NCI-H2227 treated with DMSO at 0.1 percent for 48 hours (cell line): ENCODE data around the gene RPL22.

Source experiments
- DNase-seq: peaks from one replicate; lab custom pipeline; 2025; lab: John Stamatoyannopoulos, UW

Gene RPL22

GRCh38 chr1:6172549-6172948 is 26.8 kb downstream of the RPL22 start:
- DNase-seq: no peak

DNA sequence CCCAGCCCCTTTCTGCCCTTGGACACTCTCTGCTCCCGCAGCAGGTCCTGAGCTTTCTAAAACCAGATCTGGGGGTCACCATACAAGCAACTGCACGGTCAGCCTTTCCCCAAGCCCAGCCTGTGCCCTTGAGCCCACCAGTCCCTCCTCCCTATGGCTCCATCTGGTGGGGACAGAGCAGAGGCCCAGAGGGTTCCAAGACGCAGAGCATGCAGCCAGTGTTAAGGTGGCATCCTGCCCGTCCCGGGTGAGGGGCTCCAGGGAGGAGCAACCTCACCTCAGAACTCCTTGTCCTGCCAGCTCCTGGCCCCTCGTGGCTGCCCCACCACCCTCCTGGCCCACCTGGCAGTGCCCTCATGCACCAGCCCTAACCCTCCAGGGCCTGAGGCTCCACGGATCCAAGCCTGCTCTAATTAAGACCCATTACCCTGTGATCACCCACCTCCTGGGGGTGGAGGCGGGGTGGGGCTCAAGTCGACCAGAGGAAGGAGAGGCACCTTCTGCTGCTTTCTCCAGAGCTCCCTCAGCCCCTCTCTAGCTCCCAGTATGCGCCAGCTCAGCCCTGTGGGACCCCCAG is 27.8 kb downstream of the RPL22 start:
- peak; percentile 0 for DNase-seq

DNA sequence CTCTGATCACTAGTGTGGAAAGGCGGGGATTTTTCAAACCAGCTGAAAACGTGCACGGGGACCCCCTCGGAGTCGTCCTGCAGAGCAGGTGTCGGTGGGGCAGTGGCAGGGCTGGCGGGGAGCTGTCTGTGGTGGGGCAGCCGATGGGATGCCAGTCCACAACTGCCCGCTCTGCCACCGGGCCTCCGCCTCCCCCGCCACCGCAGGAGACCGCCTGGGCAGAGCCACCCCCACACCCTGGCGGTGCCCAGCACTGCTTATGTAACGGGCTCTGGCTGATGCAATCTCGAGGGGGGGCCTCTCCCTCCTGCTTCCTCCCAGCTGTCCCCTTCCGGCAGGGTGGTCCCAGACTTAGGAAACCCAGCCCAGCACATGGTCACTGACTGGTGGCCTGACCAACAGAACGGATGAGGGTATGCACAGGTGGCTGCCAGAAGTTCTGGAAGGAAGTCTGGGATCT is 28.6 kb downstream of the RPL22 start:
- no peak for DNase-seq

DNA sequence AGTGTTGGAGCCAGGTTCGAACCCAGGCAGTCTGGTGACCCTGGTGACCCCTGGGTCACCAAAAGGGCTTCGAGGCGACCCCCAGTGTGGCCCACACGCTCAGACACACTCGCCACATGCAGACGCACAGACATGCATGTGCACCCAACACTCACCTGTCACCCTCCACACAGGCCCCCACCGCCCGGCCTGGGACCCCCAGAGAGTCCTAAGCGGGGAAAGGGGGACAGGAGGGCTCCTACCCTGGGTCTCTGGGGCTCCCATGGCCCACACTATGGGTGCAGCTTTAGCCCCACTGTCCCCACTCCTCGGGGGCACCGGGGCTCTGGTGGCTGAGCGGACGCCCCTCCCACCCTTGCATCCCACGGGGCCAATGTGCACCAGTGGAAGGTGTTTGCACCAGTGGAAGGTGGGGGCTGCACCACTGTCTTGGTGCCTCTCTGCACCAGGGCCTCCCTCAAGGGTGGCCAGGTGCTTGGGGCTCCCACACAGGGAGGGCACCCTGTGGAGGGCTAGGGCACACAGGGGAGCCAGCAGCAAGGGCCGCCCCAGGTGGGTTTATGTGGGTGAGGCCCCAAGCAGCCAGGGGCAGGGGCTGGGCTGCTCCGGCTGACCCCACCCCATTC is 29.2 kb downstream of the RPL22 start:
- no peak for DNase-seq

GRCh38 chr1:6168947-6169586 is 30.3 kb downstream of the RPL22 start:
- DNase-seq: no peak

GRCh38 chr1:6167391-6168303 is 31.7 kb downstream of the RPL22 start:
- DNase-seq: no peak

DNA sequence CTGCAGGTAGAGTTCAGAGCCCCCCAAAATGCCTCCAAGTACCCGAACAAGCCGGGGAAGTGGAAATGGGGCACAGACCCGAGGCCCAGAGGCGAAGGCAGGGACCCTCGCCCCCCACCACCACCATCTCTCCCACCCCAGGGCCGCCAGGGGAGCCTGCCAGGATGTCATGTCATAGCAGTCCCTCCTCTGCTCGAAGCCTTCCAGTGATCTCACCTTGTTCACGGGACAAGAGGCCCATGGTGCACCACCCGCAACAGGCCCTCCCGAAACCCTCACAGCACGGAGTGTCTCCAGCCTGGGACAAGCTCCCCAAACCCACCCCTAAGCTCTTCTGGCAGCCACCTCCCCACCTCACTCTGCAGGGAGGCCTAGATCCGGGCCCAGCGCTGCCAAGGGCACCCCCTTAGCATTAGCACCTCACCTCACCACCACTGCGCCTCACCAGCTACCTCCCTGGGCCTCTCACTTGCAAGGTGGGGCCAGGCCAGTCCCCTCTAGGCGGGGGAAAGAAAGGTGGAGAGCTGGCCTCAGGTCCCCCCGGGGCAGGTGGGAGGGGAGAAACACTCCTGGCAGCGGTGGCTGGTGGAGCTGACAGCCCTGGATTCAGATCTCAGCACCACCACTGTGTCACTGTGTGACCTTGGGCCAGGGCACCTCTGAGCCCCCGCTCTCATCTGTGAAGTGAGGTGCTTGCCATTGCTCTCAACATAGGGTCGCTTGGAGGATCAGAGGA is 32.6 kb downstream of the RPL22 start:
- DNase-seq: no peak

GRCh38 chr1:6166221-6166620 is 33.2 kb downstream of the RPL22 start:
- no peak for DNase-seq

GRCh38 chr1:6165441-6165985 is 33.9 kb downstream of the RPL22 start:
- DNase-seq: no peak

DNA sequence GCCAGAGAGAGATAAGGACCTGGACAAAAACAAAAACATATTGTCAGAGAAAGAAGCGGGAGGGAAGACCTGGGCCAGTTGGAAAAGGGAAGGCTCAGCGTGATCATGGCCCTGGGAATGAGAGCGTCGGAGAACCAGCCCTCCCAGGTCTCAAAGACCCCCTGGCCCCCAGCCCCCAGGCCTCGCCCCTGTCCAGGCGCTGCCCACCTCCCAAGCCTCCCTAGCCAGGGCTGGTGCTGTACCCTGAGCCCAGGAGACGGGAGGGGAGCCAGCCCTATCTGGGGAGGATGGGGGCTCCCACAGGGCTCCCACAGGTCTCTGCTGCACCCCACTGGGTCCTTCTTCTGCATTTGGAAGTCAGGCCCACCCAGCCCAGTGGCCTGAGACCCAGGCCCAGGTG is 34.4 kb downstream of the RPL22 start:
- DNase-seq: no peak

DNA sequence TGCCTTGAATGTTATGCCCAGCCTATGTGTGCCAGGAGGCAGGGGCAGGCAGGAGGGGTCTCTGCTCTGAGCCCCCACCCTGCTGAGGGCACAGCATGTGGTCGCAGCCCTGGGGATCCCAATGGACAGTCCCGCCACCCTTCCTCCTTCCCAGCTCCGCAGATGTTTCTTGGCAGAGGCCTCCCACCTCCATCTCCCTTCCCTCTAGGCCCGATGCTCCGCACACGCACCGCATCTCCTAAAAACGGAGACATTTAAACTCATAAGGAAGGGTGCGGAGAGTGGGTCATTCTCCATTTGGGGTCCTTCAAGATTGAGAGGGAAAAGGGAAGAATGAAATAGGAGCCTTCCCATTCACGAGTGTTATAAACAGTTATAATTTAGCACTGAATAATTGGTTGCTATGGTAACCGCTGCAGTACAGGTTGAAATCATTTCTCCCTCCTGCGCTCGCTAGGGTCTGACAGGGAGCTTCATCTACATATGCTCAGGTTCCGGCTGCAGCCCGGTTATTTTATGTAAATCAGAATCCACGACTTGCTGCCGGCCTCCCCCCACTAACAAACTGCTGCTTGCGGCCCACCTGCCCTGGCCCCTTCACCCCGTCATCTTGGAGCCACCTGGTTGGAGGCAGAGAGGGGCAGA is 35.3 kb downstream of the RPL22 start:
- DNase-seq: no peak

GRCh38 chr1:6163191-6163972 is 36.0 kb downstream of the RPL22 start:
- DNase-seq: no peak

GRCh38 chr1:6162773-6163172 is 36.6 kb downstream of the RPL22 start:
- DNase-seq: no peak

GRCh38 chr1:6162341-6162740 is 37.1 kb downstream of the RPL22 start:
- DNase-seq: no peak

GRCh38 chr1:6158181-6158580 is 41.2 kb downstream of the RPL22 start:
- no peak for DNase-seq

GRCh38 chr1:6157528-6158174 is 41.7 kb downstream of the RPL22 start:
- DNase-seq: peak; percentile 19

GRCh38 chr1:6157132-6157527 is 42.3 kb downstream of the RPL22 start:
- DNase-seq: no peak

- no peak for DNase-seq
Measured at GRCh38 chr1:6154525-6155319, 44.7 kb downstream of the RPL22 start.

- DNase-seq: no peak
Measured at GRCh38 chr1:6152882-6153281, 46.5 kb downstream of the RPL22 start.
